Activated CD8-positive, alpha-beta T cell treated with anti-CD3 and anti-CD28 coated beads, Interleukin-2, amount 10 ng/mL, durations not matched to agents 7 days and 5 days (primary cell): ENCODE measurements around the gene PCGF2. TPM values are rescaled to one million over a fixed set of nuclear protein-coding genes. Genes with fewer than 3 reads are reported as not detected.
A peak's percentile ranks its signal among the peaks of the same experiment; 100 is the strongest.

Experiments
- ATAC-seq: fragments of 150-1000 bp; cut with Tn5 transposase; one replicate; pipeline ENCODE4 v1.10.0; 2021; ENCODE audit warnings: moderate library complexity
- CTCF ChIA-PET: fragments of 350-600 bp; sonication (Branson Sonifier 250); formaldehyde crosslinking; loops from one replicate; lab custom pipeline; 2021; ENCODE audit warnings: antibody characterized with exemption; lab: Charles Lee
- POLR2A ChIA-PET: fragments of 350-600 bp; sonication (Branson Sonifier 250); formaldehyde crosslinking; loops from one replicate; lab custom pipeline; 2021; ENCODE audit warnings: antibody characterized with exemption; lab: Charles Lee
- DNase-seq: peaks from one replicate; pipeline ENCODE4 v3.0.0-alpha.2; 2020
- H3K27ac Mint-ChIP-seq: one replicate; pipeline ENCODE4 v1.8.0; 2021; ENCODE audit warnings: mild to moderate bottlenecking, mixed read lengths
- H3K27me3 Mint-ChIP-seq: one replicate; pipeline ENCODE4 v1.8.0; 2021; ENCODE audit warnings: low read depth, mixed read lengths
- H3K36me3 Mint-ChIP-seq: one replicate; pipeline ENCODE4 v1.8.0; 2021; ENCODE audit warnings: low read depth, mixed read lengths
- H3K4me1 Mint-ChIP-seq: one replicate; pipeline ENCODE4 v1.8.0; 2021; ENCODE audit warnings: low read depth, mixed read lengths
- H3K4me3 Mint-ChIP-seq: one replicate; pipeline ENCODE4 v1.8.0; 2021; ENCODE audit warnings: mild to moderate bottlenecking, mixed read lengths
- H3K9me3 Mint-ChIP-seq: one replicate; pipeline ENCODE4 v1.8.0; 2022; ENCODE audit warnings: mixed read lengths; ENCODE audit not compliant: insufficient read depth
- microRNA-seq: library from miRNA; unstranded; fragments of <30 nt; microRNA quantifications from one replicate; pipeline ENCODE4 v1.2.0, GENCODE V29; 2022
- total RNA-seq, 2 experiments: library from RNA; stranded (reverse); gene quantifications; one replicate each; pipeline ENCODE4 v1.2.3, GENCODE V29; 2021

The PCGF2 gene
- total RNA-seq, 2 experiments from 2014 or later = 0.63 to 0.70 TPM

DNA sequence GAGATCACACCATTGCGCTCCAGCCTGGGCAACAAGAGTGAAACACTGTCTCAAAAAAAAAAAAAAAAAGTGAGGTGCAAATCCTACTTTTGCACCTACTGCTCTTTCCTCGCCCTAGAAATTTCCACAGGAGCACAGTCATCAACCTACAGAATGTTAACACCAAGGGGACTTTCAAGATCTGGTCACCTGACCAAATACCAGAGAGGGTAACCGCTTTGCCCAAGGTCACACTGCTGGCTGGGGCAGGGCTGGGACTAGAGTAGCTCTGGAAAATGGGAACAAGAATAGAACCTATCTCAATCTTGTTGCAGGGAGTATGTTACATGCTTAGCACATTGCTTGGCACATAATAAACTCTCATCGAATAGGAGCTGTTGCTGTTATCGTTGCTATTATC, 49.4 kb downstream of the PCGF2 start:
- no peaks in the 10 kb centered on the region for H3K27me3 Mint-ChIP-seq
- ChIA-PET CTCF (interaction anchor here (1.0 kb wide), 1 partner anchor 37 kb away, joined by 3 read pairs; no protein-coding TSS in a partner anchor), POLR2A (no interaction called here)
- peaks cover 55% of the 10 kb centered on the region for H3K4me1 Mint-ChIP-seq
- H3K36me3 Mint-ChIP-seq = no peaks in the 10 kb centered on the region
- H3K4me3 Mint-ChIP-seq = no peak overlapping the region
- H3K9me3 Mint-ChIP-seq = no peaks in the 10 kb centered on the region
- no peak for ATAC-seq
- no peak for DNase-seq
- no peak overlapping the region for H3K27ac Mint-ChIP-seq

DNA sequence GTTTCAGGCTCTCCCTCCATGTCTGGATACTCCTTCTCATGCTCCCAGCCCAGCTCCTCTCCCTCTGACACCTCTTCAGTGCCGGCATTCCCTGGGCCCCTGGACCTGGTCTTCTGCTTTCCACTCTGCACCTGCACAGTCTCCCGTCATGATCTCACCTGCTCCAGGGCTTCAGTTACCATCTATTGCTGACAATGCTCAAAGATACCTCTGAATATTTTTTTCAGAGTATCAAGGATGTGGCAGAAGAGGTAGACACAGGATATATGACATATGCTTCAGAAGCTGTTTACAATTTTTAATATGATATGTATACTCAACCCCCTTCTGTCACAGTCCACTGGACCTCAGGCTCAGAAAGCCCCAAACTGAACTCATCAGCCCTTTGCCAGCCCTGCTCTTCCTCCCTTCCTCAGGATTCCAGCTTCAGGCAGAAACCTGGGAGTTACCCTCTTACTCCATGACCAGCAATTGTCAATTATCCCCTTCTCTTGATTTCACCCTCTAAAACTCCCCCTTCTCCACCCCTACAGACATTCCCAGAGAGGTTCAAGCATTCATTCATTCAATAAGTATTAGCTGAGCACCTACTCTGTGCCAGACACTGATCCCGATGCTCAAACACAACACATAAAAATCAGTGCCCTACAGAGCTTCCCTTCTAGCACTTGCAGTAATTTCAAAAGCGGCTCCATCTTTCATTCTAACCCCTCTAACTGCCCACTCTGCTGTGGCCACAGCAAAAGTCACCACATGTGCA, 50.9 kb downstream of the PCGF2 start:
- no peak for ATAC-seq
- H3K27ac Mint-ChIP-seq = peak overlapping the region; percentile 69
- ChIA-PET CTCF (interaction anchor here (0.5 to 1.8 kb wide), 11 partner anchors 9 to 932 kb away, joined by 3 to 22 read pairs (median 4); partner anchors contain the start of gene EPOP), POLR2A (interaction anchor here (0.6 to 7.9 kb wide), 4 partner anchors 8 to 122 kb away, joined by 3 to 36 read pairs (median 3); partner anchors contain the start of gene MLLT6)
- H3K27me3 Mint-ChIP-seq = no peaks in the 10 kb centered on the region
- H3K9me3 Mint-ChIP-seq = no peaks in the 10 kb centered on the region
- H3K4me1 Mint-ChIP-seq = peaks cover 48% of the 10 kb centered on the region
- peak overlapping the region; percentile 1 for H3K4me3 Mint-ChIP-seq
- no peaks in the 10 kb centered on the region for H3K36me3 Mint-ChIP-seq
- no peak for DNase-seq

DNA sequence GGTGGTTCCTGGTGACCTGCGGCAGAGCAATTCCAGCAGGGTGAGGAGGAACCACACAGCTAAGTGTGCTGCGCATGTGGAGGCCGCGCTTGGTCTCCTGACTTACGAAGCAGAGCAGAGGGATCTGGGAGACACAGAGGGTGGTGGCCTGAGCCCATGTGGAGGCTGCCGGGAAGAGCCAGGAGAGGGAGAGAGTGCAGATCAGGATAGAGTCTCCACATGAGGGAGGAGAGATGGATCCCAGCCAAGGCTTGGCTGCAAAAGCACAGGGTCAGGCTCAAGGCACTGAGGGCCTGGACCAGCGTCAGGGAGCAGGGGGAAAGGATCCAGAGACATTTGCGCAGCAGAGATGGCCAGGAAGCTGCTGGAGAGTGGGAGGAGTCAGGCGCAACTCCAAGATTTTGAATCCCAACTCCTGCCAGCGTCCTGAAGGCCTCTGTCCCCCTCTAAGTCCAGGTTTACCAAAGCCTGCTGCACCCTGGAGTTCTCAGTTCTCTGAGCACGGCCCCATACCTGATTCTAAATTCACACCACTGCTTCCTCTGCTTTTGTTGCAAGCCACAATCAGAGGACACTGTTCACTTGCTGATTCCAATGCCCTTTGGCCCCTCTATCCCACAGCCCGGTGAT, 54.3 kb downstream of the PCGF2 start:
- Mint-ChIP-seq H3K9me3 (no peaks in the 10 kb centered on the region), H3K4me3 (no peak overlapping the region), H3K27ac (no peak overlapping the region), H3K4me1 (peaks cover 26% of the 10 kb centered on the region), H3K36me3 (no peaks in the 10 kb centered on the region), H3K27me3 (no peaks in the 10 kb centered on the region)
- ChIA-PET POLR2A (interaction anchor here (7.9 kb wide), 1 partner anchor 11 kb away, joined by 36 read pairs; the partner anchor contains the start of gene MLLT6), CTCF (interaction anchor here (2.2 to 4.2 kb wide), 4 partner anchors 17 to 41 kb away, joined by 6 to 19 read pairs (median 10); partner anchors contain the start of gene EPOP)
- DNase-seq (no peak), ATAC-seq (no peak)

DNA sequence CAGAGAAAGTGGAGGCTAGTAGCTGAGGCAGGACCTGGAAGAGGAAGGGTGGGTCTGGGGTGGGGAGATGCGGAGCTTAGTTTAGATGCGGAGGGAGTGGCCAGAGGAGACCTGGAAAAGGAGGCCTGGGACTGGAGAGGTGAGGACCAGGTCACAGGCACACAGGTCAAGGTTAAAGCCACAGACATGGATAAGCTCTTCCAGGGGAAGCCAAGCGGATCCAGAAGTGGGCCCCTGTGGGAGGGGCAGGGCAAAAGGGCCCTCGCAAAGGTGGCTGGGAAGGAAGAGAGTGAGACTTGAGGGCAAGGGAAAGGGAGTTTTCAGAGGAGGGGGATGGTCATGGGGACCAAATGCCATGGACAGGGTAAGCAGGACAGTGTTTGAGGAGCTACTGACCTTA, 57.0 kb downstream of the PCGF2 start:
- Mint-ChIP-seq H3K27ac (no peak overlapping the region), H3K9me3 (no peaks in the 10 kb centered on the region), H3K4me3 (no peak overlapping the region), H3K4me1 (peaks cover 6% of the 10 kb centered on the region), H3K36me3 (no peaks in the 10 kb centered on the region), H3K27me3 (peaks cover 5% of the 10 kb centered on the region)
- CTCF ChIA-PET = interaction anchor here (1.0 to 4.2 kb wide), 3 partner anchors 14 to 44 kb away, joined by 3 to 13 read pairs (median 12); no protein-coding TSS in a partner anchor
- DNase-seq (no peak), ATAC-seq (no peak)
- POLR2A ChIA-PET = interaction anchor here (1.3 to 7.9 kb wide), 2 partner anchors 10 to 14 kb away, joined by 5 to 36 read pairs; partner anchors contain the start of gene MLLT6

DNA sequence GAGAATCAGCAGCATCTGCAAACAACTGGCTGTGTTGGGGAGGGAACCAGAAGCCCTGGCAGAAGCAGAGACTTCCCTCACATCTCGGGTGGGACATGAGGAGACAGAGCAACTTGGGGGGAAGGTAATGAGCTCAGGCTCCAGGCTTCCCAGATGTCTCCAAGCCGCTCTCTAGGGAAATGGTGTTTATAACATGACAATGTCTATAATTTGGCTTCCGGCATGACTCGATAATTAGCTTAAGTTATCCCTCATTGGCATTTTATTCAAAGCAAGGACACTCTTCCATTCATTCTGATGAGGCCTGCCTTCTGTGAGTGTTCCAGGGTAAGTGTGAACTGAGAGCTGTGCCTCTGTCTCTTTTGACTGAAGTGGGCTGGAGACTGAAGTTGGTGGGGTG, 57.8 kb downstream of the PCGF2 start:
- no peak for DNase-seq
- Mint-ChIP-seq H3K36me3 (no peaks in the 10 kb centered on the region), H3K27ac (no peak overlapping the region), H3K4me3 (no peak overlapping the region), H3K9me3 (no peaks in the 10 kb centered on the region), H3K4me1 (no peaks in the 10 kb centered on the region), H3K27me3 (peaks cover 10% of the 10 kb centered on the region)
- POLR2A ChIA-PET = interaction anchor here (1.3 to 7.9 kb wide), 2 partner anchors 11 to 15 kb away, joined by 5 to 36 read pairs; partner anchors contain the start of gene MLLT6
- CTCF ChIA-PET = interaction anchor here (1.0 to 4.2 kb wide), 3 partner anchors 13 to 45 kb away, joined by 3 to 13 read pairs (median 12); no protein-coding TSS in a partner anchor
- no peak for ATAC-seq

DNA sequence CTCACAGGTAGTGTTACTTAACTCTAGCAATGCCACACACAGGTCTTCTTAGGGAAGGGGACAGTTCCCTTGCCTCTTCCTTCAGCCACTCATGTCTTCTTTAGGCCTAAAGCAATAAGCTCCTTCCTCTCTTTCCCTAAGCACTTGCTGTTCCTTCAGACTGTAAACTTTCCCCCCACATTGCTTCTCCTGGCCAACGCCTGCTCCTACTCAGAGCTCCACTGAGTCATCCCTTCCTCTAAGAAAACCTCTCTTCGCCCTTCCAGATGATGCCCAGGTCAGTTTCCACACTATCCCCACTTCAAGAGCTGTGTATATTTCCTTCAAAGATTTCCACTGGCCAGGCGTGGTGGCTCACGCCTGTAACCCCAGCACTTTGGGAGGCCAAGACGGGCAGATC, 60.9 kb downstream of the PCGF2 start:
- Mint-ChIP-seq H3K9me3 (no peaks in the 10 kb centered on the region), H3K4me3 (no peak overlapping the region), H3K36me3 (no peaks in the 10 kb centered on the region), H3K27ac (no peak overlapping the region), H3K27me3 (peaks cover 12% of the 10 kb centered on the region), H3K4me1 (no peaks in the 10 kb centered on the region)
- POLR2A ChIA-PET = no interaction called here
- no peak for DNase-seq
- no peak for ATAC-seq
- CTCF ChIA-PET = interaction anchor here (1.0 to 3.4 kb wide), 3 partner anchors 9 to 47 kb away, joined by 4 to 19 read pairs (median 9); partner anchors contain the start of gene EPOP

DNA sequence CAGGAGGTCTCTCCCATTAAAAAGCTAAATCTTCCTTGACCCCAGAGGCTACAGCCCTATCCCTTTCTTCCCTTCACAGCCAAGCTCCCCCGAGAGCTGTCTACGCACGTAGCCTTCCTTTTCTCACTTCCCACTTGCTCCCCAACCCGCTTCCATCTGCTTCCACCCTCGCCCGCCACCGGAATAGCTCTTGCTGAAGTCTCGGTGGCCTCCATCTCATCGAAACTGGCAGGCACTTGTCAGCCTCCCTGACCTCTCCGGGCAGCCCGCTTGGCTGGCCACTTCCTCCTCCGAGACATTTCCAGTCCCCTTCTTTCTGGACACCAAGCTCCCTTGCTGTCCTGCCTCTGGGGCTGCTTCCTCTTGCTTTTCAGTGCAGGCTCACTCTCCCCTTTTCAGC, 62.6 kb downstream of the PCGF2 start:
- no peaks in the 10 kb centered on the region for H3K4me1 Mint-ChIP-seq
- H3K27me3 Mint-ChIP-seq = peaks cover 12% of the 10 kb centered on the region
- H3K9me3 Mint-ChIP-seq = no peaks in the 10 kb centered on the region
- DNase-seq = no peak
- ATAC-seq = no peak
- ChIA-PET CTCF (interaction anchor here (1.4 to 1.8 kb wide), 2 partner anchors 9 to 49 kb away, joined by 4 to 9 read pairs; no protein-coding TSS in a partner anchor), POLR2A (no interaction called here)
- H3K27ac Mint-ChIP-seq = no peak overlapping the region
- H3K36me3 Mint-ChIP-seq = no peaks in the 10 kb centered on the region
- no peak overlapping the region for H3K4me3 Mint-ChIP-seq

Small RNAs within 50 kb of the gene (microRNA-seq; reads per million reads assigned to microRNA genes)
- gene MIR4726 (1.7 reads per million), gene MIR4734 (not detected)

Other genes with a start within 250 kb of the PCGF2 start
- gene SRCIN1, start 142.4 kb downstream of the PCGF2 start, total RNA-seq = under 1 TPM in 1 of 2 experiments, not detected in 1; 0.34 TPM
- gene EPOP, start 73.4 kb downstream of the PCGF2 start, total RNA-seq = 10 to 100 TPM; 11.4 to 11.6 TPM
- gene MLLT6, start 43.1 kb downstream of the PCGF2 start, total RNA-seq = 100 to 1,000 TPM; 211 to 219 TPM
- 10 to 100 TPM; 48.2 to 56.1 TPM for gene CISD3, start 18.0 kb downstream of the PCGF2 start, total RNA-seq
- 100 to 1,000 TPM; 251 to 252 TPM for gene PSMB3, start 4.4 kb upstream of the PCGF2 start, total RNA-seq
- 10 to 100 TPM; 49.9 to 51.4 TPM for gene PIP4K2B, start 51.2 kb upstream of the PCGF2 start, total RNA-seq
- gene CWC25, start 77.0 kb upstream of the PCGF2 start, total RNA-seq = 10 to 100 TPM; 29.6 to 30.9 TPM
- gene RPL23, start 105.4 kb upstream of the PCGF2 start, total RNA-seq = 1,000 to 10,000 TPM; 1,130 to 1,164 TPM
- gene LASP1, start 121.7 kb upstream of the PCGF2 start, total RNA-seq = 100 to 1,000 TPM; 268 to 276 TPM
- not detected for gene FBXO47, start 219.1 kb upstream of the PCGF2 start, total RNA-seq